ENCODE results near the gene THSD7A. TPM values are rescaled to one million over a fixed set of nuclear protein-coding genes. Genes with fewer than 3 reads are reported as not detected.

Gene THSD7A
- total RNA-seq, 1 donor from 2014 or later, result 10.1 TPM

GRCh38 chr7:11329626-11330025, 502.4 kb downstream of the THSD7A start:
- intact Hi-C loops (cut with DNase I), result no loop called here
- Histone ChIP-seq H3K27ac (no peak overlapping the region), H3K4me3 (no peak overlapping the region), H3K4me1 (no peaks in the 10 kb centered on the region), H3K9me3 (no peaks in the 10 kb centered on the region), H3K36me3 (no peaks in the 10 kb centered on the region), H3K27me3 (no peaks in the 10 kb centered on the region)
- TF ChIP-seq CTCF (IDR thresholded peaks at IDR 0.05), result no peak
- no peak for DNase-seq (ENCODE audit: low spot score in 2 of 2)

GRCh38 chr7:11328309-11328708, 503.7 kb downstream of the THSD7A start:
- Histone ChIP-seq H3K4me1 (no peaks in the 10 kb centered on the region), H3K27me3 (no peaks in the 10 kb centered on the region), H3K27ac (no peak overlapping the region), H3K36me3 (no peaks in the 10 kb centered on the region), H3K9me3 (no peaks in the 10 kb centered on the region), H3K4me3 (no peak overlapping the region)
- intact Hi-C loops (cut with DNase I), result no loop called here
- no peak for TF ChIP-seq CTCF (IDR thresholded peaks at IDR 0.05)
- no peak for DNase-seq (ENCODE audit: low spot score in 2 of 2)

GRCh38 chr7:11327633-11328032, 504.4 kb downstream of the THSD7A start:
- TF ChIP-seq CTCF (IDR thresholded peaks at IDR 0.05), result no peak
- H3K9me3 ChIP-seq, result no peaks in the 10 kb centered on the region
- intact Hi-C loops (cut with DNase I), result no loop called here

More at GRCh38 chr7:11327633-11328032, 504.4 kb downstream of the THSD7A start:
- no peak for DNase-seq (ENCODE audit: low spot score in 2 of 2)
- Histone ChIP-seq H3K4me1 (no peaks in the 10 kb centered on the region), H3K27me3 (no peaks in the 10 kb centered on the region), H3K36me3 (no peaks in the 10 kb centered on the region), H3K4me3 (no peak overlapping the region), H3K27ac (no peak overlapping the region)
